ENCODE data around the gene RABGAP1L.
"Not testable (repeated sequence)": the region's sequence is repeated elsewhere in the genome, so short reads cannot be mapped to it uniquely, and the experiment has no call there.

The RABGAP1L gene

DNA sequence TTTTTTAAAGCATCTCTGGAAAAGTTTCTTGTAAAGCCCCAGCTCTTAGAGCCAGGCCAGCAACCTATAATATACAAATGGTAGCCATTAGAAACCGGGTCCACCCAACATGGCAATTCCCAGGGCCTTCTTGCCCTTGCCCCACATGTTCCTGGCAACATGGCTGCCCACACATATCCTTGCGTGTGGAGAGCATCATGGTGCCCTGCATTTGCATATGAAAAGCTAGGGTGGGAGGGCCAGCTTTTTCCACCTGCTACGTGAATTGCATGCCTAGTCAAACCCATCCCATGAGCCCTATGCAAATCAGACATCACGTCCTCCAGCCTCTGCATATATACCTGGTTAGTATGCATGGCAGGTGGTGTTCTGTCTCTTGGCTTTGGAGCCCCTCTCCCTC is 88.2 kb downstream of the RABGAP1L start:
- Histone ChIP-seq H2AFZ (ENCODE audit: insufficient read depth, low read length, poor library complexity) (no peak overlapping the region), H3K9me3 (ENCODE audit: insufficient read depth, low read depth, low read length) (no peaks in the 10 kb centered on the region), H3K27me3 (ENCODE audit: insufficient read depth, low read length) (no peaks in the 10 kb centered on the region), H4K8ac (ENCODE audit: low read depth, low read length) (no peak overlapping the region), H2AK5ac (ENCODE audit: low read length) (no peak overlapping the region), H3K14ac (ENCODE audit: low read length) (no peak overlapping the region), H2BK5ac (ENCODE audit: low read depth, low read length, poor library complexity) (no peak overlapping the region), H3K4me2 (ENCODE audit: low read length) (no peak overlapping the region), H3K27ac (ENCODE audit: low read depth, low read length) (no peak overlapping the region), H2BK120ac (ENCODE audit: insufficient read depth, low read length, poor library complexity) (no peak overlapping the region), H3K23ac (ENCODE audit: low read length) (no peak overlapping the region), H3K4ac (ENCODE audit: low read depth, low read length) (no peak overlapping the region), H3K79me2 (ENCODE audit: control insufficient read depth, insufficient read depth, low read length, poor library complexity) (no peaks in the 10 kb centered on the region), H3K79me1 (ENCODE audit: low read length) (no peaks in the 10 kb centered on the region), H2BK12ac (ENCODE audit: low read length) (no peak overlapping the region), H4K12ac (ENCODE audit: low read depth, low read length) (no peak overlapping the region), H4K91ac (ENCODE audit: low read depth, low read length) (no peak overlapping the region), H3K9ac (ENCODE audit: low read length) (no peak overlapping the region), H3K36me3 (ENCODE audit: control insufficient read depth in 1 of 2, insufficient read depth in 2 of 2, low read length in 2 of 2) (peaks cover 3% of the 10 kb centered on the region in 2 experiments), H3K4me3 (ENCODE audit: low read depth, low read length) (no peak overlapping the region), H3K4me1 (ENCODE audit: control insufficient read depth in 1 of 2, insufficient read depth in 2 of 2, low read length in 2 of 2) (no peaks in the 10 kb centered on the region), H3K18ac (ENCODE audit: low read length) (no peak overlapping the region)
- no peak for DNase-seq
- WGBS (ENCODE audit: extremely low coverage, insufficient coverage, insufficient read length) = no CpG with 5 or more reads among the region's 4 CpGs

- Histone ChIP-seq H2BK12ac (ENCODE audit: low read length) (no peak overlapping the region), H3K9me3 (ENCODE audit: insufficient read depth, low read depth, low read length) (no peaks in the 10 kb centered on the region), H2BK5ac (ENCODE audit: low read depth, low read length, poor library complexity) (no peak overlapping the region), H3K23ac (ENCODE audit: low read length) (no peak overlapping the region), H3K4me3 (ENCODE audit: low read depth, low read length) (no peak overlapping the region), H3K18ac (ENCODE audit: low read length) (no peak overlapping the region), H3K27me3 (ENCODE audit: insufficient read depth, low read length) (no peaks in the 10 kb centered on the region), H2BK120ac (ENCODE audit: insufficient read depth, low read length, poor library complexity) (no peak overlapping the region), H3K4ac (ENCODE audit: low read depth, low read length) (no peak overlapping the region), H3K4me1 (ENCODE audit: control insufficient read depth in 1 of 2, insufficient read depth in 2 of 2, low read length in 2 of 2) (no peaks in the 10 kb centered on the region), H3K27ac (ENCODE audit: low read depth, low read length) (no peak overlapping the region), H3K79me1 (ENCODE audit: low read length) (no peaks in the 10 kb centered on the region), H3K9ac (ENCODE audit: low read length) (no peak overlapping the region), H4K91ac (ENCODE audit: low read depth, low read length) (no peak overlapping the region), H3K36me3 (ENCODE audit: control insufficient read depth in 1 of 2, insufficient read depth in 2 of 2, low read length in 2 of 2) (peaks cover 3% of the 10 kb centered on the region in 2 experiments), H2AFZ (ENCODE audit: insufficient read depth, low read length, poor library complexity) (no peak overlapping the region), H3K79me2 (ENCODE audit: control insufficient read depth, insufficient read depth, low read length, poor library complexity) (no peaks in the 10 kb centered on the region), H4K8ac (ENCODE audit: low read depth, low read length) (no peak overlapping the region), H3K14ac (ENCODE audit: low read length) (no peak overlapping the region), H4K12ac (ENCODE audit: low read depth, low read length) (no peak overlapping the region), H2AK5ac (ENCODE audit: low read length) (no peak overlapping the region), H3K4me2 (ENCODE audit: low read length) (no peak overlapping the region)
- no peak for DNase-seq
These were observed 88.7 kb downstream of the RABGAP1L start for GRCh38 chr1:174248041-174248440.

- not testable (repeated sequence) for H3K9me3 ChIP-seq (ENCODE audit: insufficient read depth, low read depth, low read length); H2BK12ac ChIP-seq (ENCODE audit: low read length); H2BK120ac ChIP-seq (ENCODE audit: insufficient read depth, low read length, poor library complexity); H4K12ac ChIP-seq (ENCODE audit: low read depth, low read length); H3K9ac ChIP-seq (ENCODE audit: low read length); H2AK5ac ChIP-seq (ENCODE audit: low read length); H3K27me3 ChIP-seq (ENCODE audit: insufficient read depth, low read length); H3K36me3 ChIP-seq (ENCODE audit: control insufficient read depth in 1 of 2, insufficient read depth in 2 of 2, low read length in 2 of 2); H4K8ac ChIP-seq (ENCODE audit: low read depth, low read length); H3K23ac ChIP-seq (ENCODE audit: low read length); H3K4ac ChIP-seq (ENCODE audit: low read depth, low read length); H2BK5ac ChIP-seq (ENCODE audit: low read depth, low read length, poor library complexity); H3K79me1 ChIP-seq (ENCODE audit: low read length); H2AFZ ChIP-seq (ENCODE audit: insufficient read depth, low read length, poor library complexity); H3K4me1 ChIP-seq (ENCODE audit: control insufficient read depth in 1 of 2, insufficient read depth in 2 of 2, low read length in 2 of 2); DNase-seq; H4K91ac ChIP-seq (ENCODE audit: low read depth, low read length); H3K4me2 ChIP-seq (ENCODE audit: low read length); H3K4me3 ChIP-seq (ENCODE audit: low read depth, low read length); H3K79me2 ChIP-seq (ENCODE audit: control insufficient read depth, insufficient read depth, low read length, poor library complexity); H3K27ac ChIP-seq (ENCODE audit: low read depth, low read length); H3K18ac ChIP-seq (ENCODE audit: low read length); H3K14ac ChIP-seq (ENCODE audit: low read length)
- no CpG with 5 or more reads among the region's 14 CpGs for WGBS (ENCODE audit: extremely low coverage, insufficient coverage, insufficient read length)
These were observed 97.1 kb downstream of the RABGAP1L start for GRCh38 chr1:174256386-174256785.

GRCh38 chr1:174258148-174258550 is 98.8 kb downstream of the RABGAP1L start:
- no peak overlapping the region for H2BK12ac ChIP-seq (ENCODE audit: low read length)
- no CpG with 5 or more reads among the region's 1 CpG for WGBS (ENCODE audit: extremely low coverage, insufficient coverage, insufficient read length)

More at GRCh38 chr1:174258148-174258550, 98.8 kb downstream of the RABGAP1L start:
- H4K8ac ChIP-seq (ENCODE audit: low read depth, low read length) = no peak overlapping the region
- H4K91ac ChIP-seq (ENCODE audit: low read depth, low read length) = no peak overlapping the region
- H3K27ac ChIP-seq (ENCODE audit: low read depth, low read length) = no peak overlapping the region
- H3K9ac ChIP-seq (ENCODE audit: low read length) = no peak overlapping the region
- no peaks in the 10 kb centered on the region for H3K4me1 ChIP-seq (ENCODE audit: control insufficient read depth in 1 of 2, insufficient read depth in 2 of 2, low read length in 2 of 2)
- no peak overlapping the region for H4K12ac ChIP-seq (ENCODE audit: low read depth, low read length)
- H3K4me3 ChIP-seq (ENCODE audit: low read depth, low read length) = no peak overlapping the region
- no peak overlapping the region for H3K23ac ChIP-seq (ENCODE audit: low read length)
- no peak overlapping the region for H2BK5ac ChIP-seq (ENCODE audit: low read depth, low read length, poor library complexity)
- no peak overlapping the region for H3K18ac ChIP-seq (ENCODE audit: low read length)
- peak; percentile 25 to 72 for DNase-seq
- no peak overlapping the region for H2BK120ac ChIP-seq (ENCODE audit: insufficient read depth, low read length, poor library complexity)
- H3K4ac ChIP-seq (ENCODE audit: low read depth, low read length) = no peak overlapping the region
- no peaks in the 10 kb centered on the region for H3K36me3 ChIP-seq (ENCODE audit: control insufficient read depth in 1 of 2, insufficient read depth in 2 of 2, low read length in 2 of 2)
- H3K9me3 ChIP-seq (ENCODE audit: insufficient read depth, low read depth, low read length) = no peaks in the 10 kb centered on the region
- no peak overlapping the region for H3K4me2 ChIP-seq (ENCODE audit: low read length)
- no peak overlapping the region for H2AFZ ChIP-seq (ENCODE audit: insufficient read depth, low read length, poor library complexity)
- H2AK5ac ChIP-seq (ENCODE audit: low read length) = no peak overlapping the region
- no peaks in the 10 kb centered on the region for H3K27me3 ChIP-seq (ENCODE audit: insufficient read depth, low read length)
- no peaks in the 10 kb centered on the region for H3K79me2 ChIP-seq (ENCODE audit: control insufficient read depth, insufficient read depth, low read length, poor library complexity)
- no peak overlapping the region for H3K14ac ChIP-seq (ENCODE audit: low read length)
- no peaks in the 10 kb centered on the region for H3K79me1 ChIP-seq (ENCODE audit: low read length)

Measured in trophoblast cell (in vitro differentiated cells and primary cell).